Gastrocnemius medialis (tissue), 4 donors: ENCODE measurements around the gene CRYZ.

Source experiments
- POLR2A ChIP-seq, 2 donors: fragments of 450-650 bp; IDR thresholded peaks; one replicate each; pipeline ENCODE4 v1.6.1; 2017; ENCODE audit warnings: antibody characterized with exemption in 2 of 2, mild to moderate bottlenecking in 2 of 2, moderate library complexity in 2 of 2
- TF ChIP-seq, protein P1 (sequence below), 5 experiments: fragments of 450-650 bp in 3 of 5; fragments of 200-600 bp in 2 of 5; sonication (generic) in 2 of 5; IDR thresholded peaks in 4 of 5; conservative IDR thresholded peaks in 1 of 5; 1 replicate in 4 of 5; 2 replicates in 1 of 5; pipeline ENCODE4 v1.5.1; 2016 to 2019; ENCODE audit warnings: antibody characterized with exemption in 5 of 5, mild to moderate bottlenecking in 3 of 5, moderate library complexity in 3 of 5

DNA sequence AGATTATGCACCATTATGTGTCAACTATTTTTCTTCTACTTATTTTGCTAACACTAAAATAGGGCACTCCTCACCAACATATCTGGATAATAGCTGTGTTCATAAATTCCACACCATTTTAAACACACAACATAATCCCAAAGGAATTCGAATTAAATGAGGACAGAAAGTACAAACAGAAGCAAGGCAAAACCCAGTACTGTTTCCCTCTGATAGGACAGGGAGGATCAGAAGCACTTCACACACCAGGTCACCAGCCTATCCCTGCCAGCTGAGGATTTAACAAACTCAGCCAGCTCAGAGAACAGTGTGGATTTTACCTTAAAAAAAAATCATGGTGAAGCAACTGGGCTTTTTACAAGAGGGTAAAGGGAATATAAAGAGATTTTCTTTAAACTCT is 20.0 kb downstream of the CRYZ start:
- TF ChIP-seq, protein P1, sequence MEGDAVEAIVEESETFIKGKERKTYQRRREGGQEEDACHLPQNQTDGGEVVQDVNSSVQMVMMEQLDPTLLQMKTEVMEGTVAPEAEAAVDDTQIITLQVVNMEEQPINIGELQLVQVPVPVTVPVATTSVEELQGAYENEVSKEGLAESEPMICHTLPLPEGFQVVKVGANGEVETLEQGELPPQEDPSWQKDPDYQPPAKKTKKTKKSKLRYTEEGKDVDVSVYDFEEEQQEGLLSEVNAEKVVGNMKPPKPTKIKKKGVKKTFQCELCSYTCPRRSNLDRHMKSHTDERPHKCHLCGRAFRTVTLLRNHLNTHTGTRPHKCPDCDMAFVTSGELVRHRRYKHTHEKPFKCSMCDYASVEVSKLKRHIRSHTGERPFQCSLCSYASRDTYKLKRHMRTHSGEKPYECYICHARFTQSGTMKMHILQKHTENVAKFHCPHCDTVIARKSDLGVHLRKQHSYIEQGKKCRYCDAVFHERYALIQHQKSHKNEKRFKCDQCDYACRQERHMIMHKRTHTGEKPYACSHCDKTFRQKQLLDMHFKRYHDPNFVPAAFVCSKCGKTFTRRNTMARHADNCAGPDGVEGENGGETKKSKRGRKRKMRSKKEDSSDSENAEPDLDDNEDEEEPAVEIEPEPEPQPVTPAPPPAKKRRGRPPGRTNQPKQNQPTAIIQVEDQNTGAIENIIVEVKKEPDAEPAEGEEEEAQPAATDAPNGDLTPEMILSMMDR (IDR thresholded peaks at IDR 0.05 in 4 of 5, conservative IDR thresholded peaks at IDR 0.05 in 1 of 5): no peak
- no peak for TF ChIP-seq POLR2A (IDR thresholded peaks at IDR 0.05)
